Body of pancreas (tissue), 4 donors: ENCODE results near the gene ZNF407.

Experiments
- POLR2A ChIP-seq, 3 donors: fragments of 450-650 bp; IDR thresholded peaks; one replicate each; pipeline ENCODE4 v1.6.1; 2016; ENCODE audit warnings: antibody characterized with exemption in 3 of 3, mild to moderate bottlenecking in 2 of 3
- TF ChIP-seq, protein P1 (sequence below), 7 experiments: fragments of 450-650 bp in 4 of 7; fragments of 200-600 bp in 3 of 7; sonication (generic) in 3 of 7; IDR thresholded peaks; one replicate each; pipeline ENCODE4 v1.5.1; 2016 to 2019; ENCODE audit warnings: antibody characterized with exemption in 7 of 7

DNA sequence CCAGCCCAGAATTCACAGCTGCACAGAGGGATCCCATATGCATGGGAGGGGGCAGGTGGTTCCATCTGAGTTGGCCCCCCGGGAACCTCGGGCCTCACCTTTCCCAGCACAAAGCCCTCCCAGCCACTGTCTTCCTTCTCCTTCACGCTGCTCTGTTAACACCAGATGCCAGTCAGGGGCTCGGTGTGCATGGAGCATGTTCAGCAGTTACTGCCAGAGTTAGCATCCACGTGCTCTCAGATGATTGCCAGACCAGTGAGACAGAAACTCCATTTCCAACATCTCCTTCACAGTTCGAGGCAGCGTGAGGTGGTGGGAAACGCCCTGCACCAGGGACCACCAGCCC, 510.2 kb downstream of the ZNF407 start:
- no peak for TF ChIP-seq POLR2A (IDR thresholded peaks at IDR 0.05)
- TF ChIP-seq, protein P1, sequence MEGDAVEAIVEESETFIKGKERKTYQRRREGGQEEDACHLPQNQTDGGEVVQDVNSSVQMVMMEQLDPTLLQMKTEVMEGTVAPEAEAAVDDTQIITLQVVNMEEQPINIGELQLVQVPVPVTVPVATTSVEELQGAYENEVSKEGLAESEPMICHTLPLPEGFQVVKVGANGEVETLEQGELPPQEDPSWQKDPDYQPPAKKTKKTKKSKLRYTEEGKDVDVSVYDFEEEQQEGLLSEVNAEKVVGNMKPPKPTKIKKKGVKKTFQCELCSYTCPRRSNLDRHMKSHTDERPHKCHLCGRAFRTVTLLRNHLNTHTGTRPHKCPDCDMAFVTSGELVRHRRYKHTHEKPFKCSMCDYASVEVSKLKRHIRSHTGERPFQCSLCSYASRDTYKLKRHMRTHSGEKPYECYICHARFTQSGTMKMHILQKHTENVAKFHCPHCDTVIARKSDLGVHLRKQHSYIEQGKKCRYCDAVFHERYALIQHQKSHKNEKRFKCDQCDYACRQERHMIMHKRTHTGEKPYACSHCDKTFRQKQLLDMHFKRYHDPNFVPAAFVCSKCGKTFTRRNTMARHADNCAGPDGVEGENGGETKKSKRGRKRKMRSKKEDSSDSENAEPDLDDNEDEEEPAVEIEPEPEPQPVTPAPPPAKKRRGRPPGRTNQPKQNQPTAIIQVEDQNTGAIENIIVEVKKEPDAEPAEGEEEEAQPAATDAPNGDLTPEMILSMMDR (IDR thresholded peaks at IDR 0.05) = no peak
